ENCODE measurements around the gene ZNF182.
"Not testable (repeated sequence)": the region's sequence is repeated elsewhere in the genome, so short reads cannot be mapped to it uniquely, and the experiment has no call there.

ZNF182 gene

DNA sequence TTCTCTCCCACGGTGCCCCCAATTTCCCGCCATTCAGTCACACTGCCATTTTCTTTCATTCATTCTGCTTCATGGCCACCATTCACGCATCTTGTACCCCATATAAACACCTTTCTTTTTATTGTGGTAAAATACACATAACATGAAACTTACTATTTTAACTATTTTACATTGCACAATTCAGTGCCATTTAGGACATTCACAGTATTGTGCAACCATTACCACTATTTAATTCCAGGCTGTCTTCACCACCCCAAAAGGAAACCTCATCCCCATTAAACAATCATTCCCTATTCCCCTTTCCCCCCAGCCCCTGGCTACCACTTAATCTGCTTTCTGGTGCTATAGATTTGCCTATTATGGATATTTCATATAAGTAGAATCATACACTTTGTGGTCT lies 18.9 kb upstream of the ZNF182 start:
- peaks cover 6% of the 10 kb centered on the region for H3K4me1 ChIP-seq (ENCODE audit: control insufficient read depth, insufficient read depth, low read length, unreplicated experiment)
- no peak overlapping the region for H2AFZ ChIP-seq (ENCODE audit: low read length, unreplicated experiment)

DNA sequence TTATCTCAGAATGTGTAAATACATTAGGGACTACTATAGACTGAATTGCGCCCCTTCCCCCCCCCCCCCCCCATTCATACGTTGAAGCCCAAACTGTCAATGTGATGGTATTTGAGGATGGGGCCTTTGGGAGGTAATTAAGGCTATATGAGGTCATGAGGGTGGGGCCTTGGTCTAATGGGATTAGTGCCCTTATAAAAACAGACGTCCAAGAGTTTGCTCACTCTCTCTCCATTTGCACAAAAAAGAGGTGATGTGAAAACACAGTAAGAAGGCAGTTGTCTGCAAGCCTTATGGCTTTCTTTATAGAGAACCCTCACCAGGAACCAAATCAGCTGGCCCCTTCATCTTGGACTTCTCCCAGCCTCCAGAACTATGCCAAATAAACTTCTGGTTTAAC lies 18.3 kb upstream of the ZNF182 start:
- Histone ChIP-seq H3K36me3 (ENCODE audit: insufficient read depth, low read length) (no peaks in the 10 kb centered on the region), H2AFZ (ENCODE audit: low read length, unreplicated experiment) (no peak overlapping the region), H3K27ac (ENCODE audit: low read depth, low read length) (no peak overlapping the region), H3K27me3 (ENCODE audit: insufficient read depth, low read length) (no peaks in the 10 kb centered on the region), H3K4me1 (ENCODE audit: control insufficient read depth, insufficient read depth, low read length, unreplicated experiment) (peaks cover 6% of the 10 kb centered on the region), H3K79me2 (ENCODE audit: control insufficient read depth, insufficient read depth, low read length, unreplicated experiment) (no peaks in the 10 kb centered on the region), H3K4me3 (ENCODE audit: low read depth, low read length) (peak overlapping the region; percentile 83; the same call in 1 of the 2 replicates)

More for the DNA sequence above, 18.9 kb upstream of the ZNF182 start:
- no peak overlapping the region for H3K4me3 ChIP-seq (ENCODE audit: low read depth, low read length)
- H3K27me3 ChIP-seq (ENCODE audit: insufficient read depth, low read length), result no peaks in the 10 kb centered on the region
- H3K27ac ChIP-seq (ENCODE audit: low read depth, low read length), result no peak overlapping the region
- no peaks in the 10 kb centered on the region for H3K79me2 ChIP-seq (ENCODE audit: control insufficient read depth, insufficient read depth, low read length, unreplicated experiment)
- H3K36me3 ChIP-seq (ENCODE audit: insufficient read depth, low read length), result no peaks in the 10 kb centered on the region

DNA sequence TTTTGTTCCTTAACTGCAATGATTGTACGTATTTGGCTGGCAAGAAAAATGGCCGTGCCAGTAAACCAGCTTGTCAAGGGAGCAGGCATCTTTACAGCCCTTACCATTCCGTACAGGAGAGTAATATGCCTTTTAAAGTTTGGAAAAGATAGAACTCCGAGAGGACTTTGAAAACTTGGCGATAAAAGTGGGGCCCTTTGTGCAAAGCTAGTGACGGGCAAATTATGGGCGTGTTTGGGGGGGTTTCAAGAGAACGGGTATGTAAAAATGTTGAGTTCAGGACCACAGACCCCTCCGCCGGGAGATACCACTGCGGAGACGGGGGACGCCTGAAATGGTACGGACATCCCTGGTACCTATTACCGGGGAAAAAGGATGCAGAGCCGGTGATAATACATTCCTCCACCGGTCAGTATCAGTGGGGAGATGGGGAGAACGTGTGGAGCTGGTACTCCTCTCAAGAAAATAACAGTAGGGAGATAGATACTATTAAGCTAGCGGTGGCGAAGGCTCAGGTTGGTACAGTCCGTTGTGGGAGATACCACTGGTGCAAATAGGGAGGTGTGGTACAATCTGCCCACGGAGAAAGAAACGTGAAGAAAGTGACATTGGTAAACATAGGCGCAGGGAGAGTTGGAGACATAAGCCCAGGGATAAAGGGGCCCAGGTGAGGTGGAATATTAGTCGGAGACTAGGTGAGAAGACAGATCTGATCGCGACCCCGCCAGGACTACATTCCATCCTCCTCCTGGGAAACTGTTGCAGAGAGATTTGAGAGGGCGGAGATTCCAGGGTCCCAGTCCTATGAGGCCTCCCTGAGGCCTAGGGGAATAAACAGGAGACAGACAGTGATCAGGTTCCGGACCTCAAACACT lies 17.5 kb upstream of the ZNF182 start:
- H3K79me2 ChIP-seq (ENCODE audit: control insufficient read depth, insufficient read depth, low read length, unreplicated experiment), result no peaks in the 10 kb centered on the region
- peak overlapping the region; percentile 83 for H3K4me3 ChIP-seq (ENCODE audit: low read depth, low read length)
- H3K36me3 ChIP-seq (ENCODE audit: insufficient read depth, low read length), result no peaks in the 10 kb centered on the region
- H3K4me1 ChIP-seq (ENCODE audit: control insufficient read depth, insufficient read depth, low read length, unreplicated experiment), result peaks cover 6% of the 10 kb centered on the region
- H3K27me3 ChIP-seq (ENCODE audit: insufficient read depth, low read length), result no peaks in the 10 kb centered on the region
- peak overlapping the region; percentile 88 for H2AFZ ChIP-seq (ENCODE audit: low read length, unreplicated experiment)
- peak overlapping the region; percentile 85 for H3K27ac ChIP-seq (ENCODE audit: low read depth, low read length)

GRCh38 chrX:48020472-48020871 lies 16.7 kb upstream of the ZNF182 start:
- H3K4me1 ChIP-seq (ENCODE audit: control insufficient read depth, insufficient read depth, low read length, unreplicated experiment); H3K27me3 ChIP-seq (ENCODE audit: insufficient read depth, low read length); H3K27ac ChIP-seq (ENCODE audit: low read depth, low read length); H3K36me3 ChIP-seq (ENCODE audit: insufficient read depth, low read length); H3K4me3 ChIP-seq (ENCODE audit: low read depth, low read length); H3K79me2 ChIP-seq (ENCODE audit: control insufficient read depth, insufficient read depth, low read length, unreplicated experiment); H2AFZ ChIP-seq (ENCODE audit: low read length, unreplicated experiment): not testable (repeated sequence)

DNA sequence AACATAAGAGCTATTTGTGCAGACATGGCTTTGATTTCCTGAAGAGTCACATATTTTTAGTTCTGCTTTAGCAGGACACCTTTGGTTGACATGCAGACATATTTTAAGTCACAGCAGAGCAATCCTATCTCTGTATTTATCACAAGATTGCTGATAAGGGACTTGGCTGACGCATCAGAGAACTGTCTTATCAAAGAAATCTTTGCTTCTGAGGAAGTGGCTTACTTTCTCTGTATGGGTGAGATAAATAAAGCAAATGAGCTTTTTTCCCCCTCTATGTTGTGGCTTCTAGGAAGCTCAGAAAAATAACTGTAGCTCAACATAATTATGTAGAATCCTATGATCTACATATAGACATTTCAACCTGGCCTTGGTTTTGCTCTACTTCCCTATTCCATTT lies 16.1 kb upstream of the ZNF182 start:
- not testable (repeated sequence) for H3K27me3 ChIP-seq (ENCODE audit: insufficient read depth, low read length); H3K27ac ChIP-seq (ENCODE audit: low read depth, low read length); H3K4me3 ChIP-seq (ENCODE audit: low read depth, low read length); H3K79me2 ChIP-seq (ENCODE audit: control insufficient read depth, insufficient read depth, low read length, unreplicated experiment); H3K36me3 ChIP-seq (ENCODE audit: insufficient read depth, low read length); H3K4me1 ChIP-seq (ENCODE audit: control insufficient read depth, insufficient read depth, low read length, unreplicated experiment); H2AFZ ChIP-seq (ENCODE audit: low read length, unreplicated experiment)

DNA sequence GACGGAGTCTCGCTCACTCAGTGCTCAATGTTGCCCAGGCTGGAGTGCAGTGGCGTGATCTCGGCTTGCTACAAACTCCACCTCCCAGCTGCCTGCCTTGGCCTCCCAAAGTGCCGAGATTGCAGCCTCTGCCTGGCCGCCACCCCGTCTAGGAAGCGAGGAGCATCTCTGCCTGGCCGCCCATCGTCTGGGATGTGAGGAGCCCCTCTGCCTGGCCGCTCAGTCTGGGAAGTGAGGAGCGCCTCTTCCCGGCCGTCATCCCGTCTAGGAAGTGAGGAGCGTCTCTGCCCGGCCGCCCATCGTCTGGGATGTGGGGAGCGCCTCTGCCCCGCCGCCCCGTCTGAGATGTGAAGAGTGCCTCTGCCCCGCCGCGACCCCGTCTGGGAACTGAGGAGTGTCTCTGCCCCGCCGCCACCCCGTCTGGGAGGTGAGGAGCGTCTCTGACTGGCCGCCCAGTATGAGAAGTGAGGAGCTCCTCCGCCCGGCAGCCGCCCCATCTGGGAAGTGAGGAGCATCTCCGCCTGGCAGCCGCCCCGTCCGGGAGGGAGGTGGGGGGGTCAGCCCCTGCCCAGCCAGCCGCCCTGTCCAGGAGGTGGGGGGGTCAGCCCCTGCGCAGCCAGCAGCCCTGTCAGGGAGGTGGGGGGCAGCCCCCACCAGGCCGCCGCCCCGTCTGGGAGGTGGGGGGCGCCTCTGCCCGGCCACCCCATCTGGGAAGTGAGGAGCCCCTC lies 13.0 kb upstream of the ZNF182 start:
- H3K79me2 ChIP-seq (ENCODE audit: control insufficient read depth, insufficient read depth, low read length, unreplicated experiment); H3K4me1 ChIP-seq (ENCODE audit: control insufficient read depth, insufficient read depth, low read length, unreplicated experiment); H3K4me3 ChIP-seq (ENCODE audit: low read depth, low read length); H3K36me3 ChIP-seq (ENCODE audit: insufficient read depth, low read length); H3K27ac ChIP-seq (ENCODE audit: low read depth, low read length); H3K27me3 ChIP-seq (ENCODE audit: insufficient read depth, low read length); H2AFZ ChIP-seq (ENCODE audit: low read length, unreplicated experiment): not testable (repeated sequence)

DNA sequence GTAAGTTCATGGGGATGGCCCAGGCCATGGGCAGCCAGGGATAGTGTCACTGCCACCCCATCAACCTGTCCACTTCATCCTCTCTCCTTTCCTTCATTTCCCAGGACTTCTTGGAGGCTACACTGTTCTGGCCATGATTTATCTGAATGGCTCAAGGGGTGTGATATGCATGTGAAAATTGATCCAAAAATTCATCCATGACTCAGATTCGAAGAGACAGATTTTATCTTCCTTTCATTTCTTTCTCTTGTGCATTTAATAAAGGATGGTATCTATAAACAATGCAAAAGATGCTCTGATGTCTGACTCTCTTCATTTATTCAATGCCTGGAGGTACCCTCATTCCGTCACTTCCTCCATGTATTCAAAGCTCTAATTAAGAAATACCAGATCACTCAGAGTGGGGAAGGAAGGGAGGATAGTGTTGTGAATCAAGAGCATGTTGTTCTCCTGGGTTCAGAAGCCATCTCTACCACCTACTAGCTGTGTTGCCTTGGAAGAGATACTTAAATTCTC lies 5.7 kb upstream of the ZNF182 start:
- H3K4me1 ChIP-seq (ENCODE audit: control insufficient read depth, insufficient read depth, low read length, unreplicated experiment); H3K27ac ChIP-seq (ENCODE audit: low read depth, low read length); H3K4me3 ChIP-seq (ENCODE audit: low read depth, low read length); H3K27me3 ChIP-seq (ENCODE audit: insufficient read depth, low read length); H3K79me2 ChIP-seq (ENCODE audit: control insufficient read depth, insufficient read depth, low read length, unreplicated experiment); H2AFZ ChIP-seq (ENCODE audit: low read length, unreplicated experiment); H3K36me3 ChIP-seq (ENCODE audit: insufficient read depth, low read length): not testable (repeated sequence)

DNA sequence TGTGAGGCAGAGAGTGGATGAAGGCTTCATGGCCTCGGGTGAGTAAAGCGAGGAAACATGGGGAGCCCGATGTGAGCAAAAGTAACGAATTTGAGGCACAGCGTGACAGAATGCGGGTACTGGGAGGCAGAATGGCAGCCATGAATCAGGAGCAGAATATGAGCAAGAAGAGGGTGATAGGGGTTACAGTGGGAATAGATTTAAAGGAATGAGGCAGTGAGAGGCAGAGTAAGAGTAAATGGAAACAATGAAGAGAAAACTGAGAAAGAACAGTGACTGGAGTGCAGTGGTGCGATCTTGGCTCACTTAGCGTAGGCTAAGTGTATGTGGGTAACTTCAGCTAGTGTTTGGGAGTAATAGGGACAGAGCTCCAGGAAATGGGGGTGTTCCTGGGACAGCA lies 2.9 kb upstream of the ZNF182 start, which contains the start of gene SPACA5:
Gene SPACA5 (plus strand): TSS at position 301 of the 400 bp plus-strand sequence. CDS start 815 bp downstream, outside the sequence.
- not testable (repeated sequence) for H3K4me3 ChIP-seq (ENCODE audit: low read depth, low read length); H3K27me3 ChIP-seq (ENCODE audit: insufficient read depth, low read length); H3K4me1 ChIP-seq (ENCODE audit: control insufficient read depth, insufficient read depth, low read length, unreplicated experiment); H2AFZ ChIP-seq (ENCODE audit: low read length, unreplicated experiment); H3K27ac ChIP-seq (ENCODE audit: low read depth, low read length); H3K36me3 ChIP-seq (ENCODE audit: insufficient read depth, low read length)
- peaks cover 12% of the 10 kb centered on the region for H3K79me2 ChIP-seq (ENCODE audit: control insufficient read depth, insufficient read depth, low read length, unreplicated experiment)

DNA sequence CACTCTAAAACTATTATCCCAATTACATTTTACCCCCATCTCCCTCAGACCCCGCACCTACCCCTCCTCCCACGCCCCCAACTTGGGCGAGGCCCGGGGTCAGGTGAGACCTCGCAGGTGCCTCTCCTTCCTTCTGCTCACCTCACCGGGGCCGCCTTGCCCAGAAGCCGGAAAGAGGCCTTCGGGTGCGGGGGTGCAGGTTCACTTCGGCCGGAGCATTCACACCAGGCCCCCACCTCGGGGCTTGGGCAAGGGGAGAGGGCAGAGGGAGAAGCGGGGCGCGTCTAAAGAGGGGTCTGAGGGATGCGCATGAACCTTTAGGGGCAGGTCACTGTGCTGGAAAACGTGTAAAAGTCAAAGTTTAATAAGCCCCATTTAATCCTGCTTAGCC lies 427 bp downstream of the ZNF182 start:
- Histone ChIP-seq H3K4me1 (ENCODE audit: control insufficient read depth, insufficient read depth, low read length, unreplicated experiment) (peaks cover 7% of the 10 kb centered on the region), H3K79me2 (ENCODE audit: control insufficient read depth, insufficient read depth, low read length, unreplicated experiment) (peaks cover 18% of the 10 kb centered on the region), H3K4me3 (ENCODE audit: low read depth, low read length) (peak overlapping the region; percentile 94), H3K27ac (ENCODE audit: low read depth, low read length) (no peak overlapping the region), H3K36me3 (ENCODE audit: insufficient read depth, low read length) (no peaks in the 10 kb centered on the region; the same call in 1 of the 2 replicates), H3K27me3 (ENCODE audit: insufficient read depth, low read length) (no peaks in the 10 kb centered on the region), H2AFZ (ENCODE audit: low read length, unreplicated experiment) (peak overlapping the region; percentile 81)

DNA sequence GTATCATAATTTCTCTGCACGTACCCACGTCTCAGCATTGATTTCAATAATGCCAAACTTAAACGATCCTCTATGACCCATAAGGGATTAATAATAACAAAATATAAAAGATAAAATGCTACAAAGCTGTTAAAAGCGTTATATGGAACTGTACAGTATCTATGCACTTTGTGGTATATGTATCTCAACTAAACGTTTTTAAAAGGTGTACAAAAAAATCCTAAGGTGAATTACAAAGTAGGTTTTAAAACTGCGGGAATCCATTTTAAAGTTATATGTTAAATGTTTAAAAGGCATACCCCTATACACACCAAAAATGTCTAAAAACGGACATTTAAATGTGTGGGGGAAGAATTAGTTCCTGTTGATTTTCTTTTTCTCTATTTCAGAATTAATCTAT lies 860 bp downstream of the ZNF182 start:
- peaks cover 7% of the 10 kb centered on the region for H3K4me1 ChIP-seq (ENCODE audit: control insufficient read depth, insufficient read depth, low read length, unreplicated experiment)
- peaks cover 18% of the 10 kb centered on the region for H3K79me2 ChIP-seq (ENCODE audit: control insufficient read depth, insufficient read depth, low read length, unreplicated experiment)
- H3K4me3 ChIP-seq (ENCODE audit: low read depth, low read length), result peak overlapping the region; percentile 94
- no peaks in the 10 kb centered on the region; the same call in 1 of the 2 replicates for H3K36me3 ChIP-seq (ENCODE audit: insufficient read depth, low read length)
- H3K27ac ChIP-seq (ENCODE audit: low read depth, low read length), result no peak overlapping the region
- H2AFZ ChIP-seq (ENCODE audit: low read length, unreplicated experiment), result no peak overlapping the region
- no peaks in the 10 kb centered on the region for H3K27me3 ChIP-seq (ENCODE audit: insufficient read depth, low read length)
